CD4-positive, alpha-beta T cell treated with Interleukin-15 for 4 hours (primary cell): ENCODE results near the gene GPX2.
"Not testable (repeated sequence)": the region's sequence is repeated elsewhere in the genome, so short reads cannot be mapped to it uniquely, and the experiment has no call there.

Experiments
- DNase-seq: peaks from one replicate; pipeline ENCODE4 v3.0.0-alpha.2; 2020; ENCODE audit warnings: low spot score

Gene GPX2

DNA sequence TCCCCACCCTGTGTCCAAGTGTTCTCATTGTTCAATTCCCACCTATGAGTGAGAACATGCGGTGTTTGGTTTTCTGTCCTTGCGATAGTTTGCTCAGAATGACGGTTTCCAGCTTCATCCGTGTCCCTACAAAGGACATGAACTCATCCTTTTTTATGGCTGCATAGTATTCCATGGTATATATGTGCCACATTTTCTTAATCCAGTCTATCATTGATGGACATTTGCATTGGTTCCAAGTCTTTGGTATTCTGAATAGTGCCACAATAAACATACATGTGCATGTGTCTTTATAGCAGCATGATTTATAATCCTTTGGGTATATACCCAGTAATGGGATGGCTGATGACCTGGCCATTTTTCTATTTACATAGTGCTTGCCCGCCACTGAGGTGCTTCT is 29.1 kb downstream of the GPX2 start:
- DNase-seq: not testable (repeated sequence)

GRCh38 chr14:64912261-64912660 is 30.3 kb downstream of the GPX2 start:
- no peak for DNase-seq

DNA sequence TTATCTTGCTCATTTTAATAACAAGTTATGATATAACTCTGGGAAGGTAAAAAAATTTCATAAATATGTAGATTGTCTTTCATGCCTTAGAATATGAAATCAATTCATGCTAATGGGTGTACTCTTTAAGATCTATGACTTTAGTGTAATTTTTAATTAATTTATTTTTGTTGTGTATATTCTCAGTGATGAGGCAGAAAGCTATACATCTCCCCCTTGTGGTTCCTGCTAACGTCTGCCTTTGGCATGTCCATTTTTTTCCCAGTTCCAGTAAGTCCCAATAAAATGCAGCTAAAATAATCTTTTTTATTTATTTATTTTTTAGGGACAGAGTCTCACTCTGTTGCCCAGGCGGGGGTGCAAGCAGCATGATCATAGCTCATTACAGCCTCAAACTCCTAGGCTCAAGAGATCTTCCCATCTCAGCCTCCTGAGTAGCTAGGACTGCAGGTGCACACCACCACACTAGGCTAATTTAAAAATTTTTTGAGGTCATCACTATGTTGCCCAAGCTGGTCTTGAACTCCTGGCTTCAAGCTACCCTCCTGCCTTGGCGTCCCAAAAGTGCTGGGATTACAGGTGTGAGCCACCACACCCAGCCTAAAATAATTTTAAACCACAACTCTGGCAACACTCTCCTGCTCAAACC is 31.6 kb downstream of the GPX2 start:
- DNase-seq: no peak

GRCh38 chr14:64906022-64906421 is 36.5 kb downstream of the GPX2 start:
- DNase-seq: no peak

GRCh38 chr14:64899958-64900357 is 42.6 kb downstream of the GPX2 start:
- DNase-seq: no peak

GRCh38 chr14:64891839-64892375 is 50.6 kb downstream of the GPX2 start:
- peak; percentile 69 for DNase-seq

GRCh38 chr14:64891173-64891838 is 51.2 kb downstream of the GPX2 start:
- DNase-seq: no peak

GRCh38 chr14:64889352-64889751 is 53.2 kb downstream of the GPX2 start:
- no peak for DNase-seq
